Cardiac fibroblast (primary cell): Measurements from ENCODE around the gene ASB2.

Source experiments
- DNase-seq, 2 donors: peaks; one replicate each; pipeline versions ENCODE4 v3.0.0 to v3.0.0-alpha.2; 2010; ENCODE audit warnings: low read depth in 2 of 2
- H3K4me3 ChIP-seq, 2 donors: replicated peaks in 1 of 2; 1 replicate in 1 of 2; 2 replicates in 1 of 2; pipeline ENCODE4 v1.5.1; 2011; ENCODE audit warnings: low read depth in 2 of 2, low read length in 2 of 2, mild to moderate bottlenecking in 2 of 2, moderate library complexity in 1 of 2
- TF ChIP-seq, protein P1 (sequence below): IDR thresholded peaks from one replicate; pipeline ENCODE4 v1.5.1; 2011; ENCODE audit warnings: low read depth, mild to moderate bottlenecking, low read length, inconsistent platforms

The ASB2 gene

DNA sequence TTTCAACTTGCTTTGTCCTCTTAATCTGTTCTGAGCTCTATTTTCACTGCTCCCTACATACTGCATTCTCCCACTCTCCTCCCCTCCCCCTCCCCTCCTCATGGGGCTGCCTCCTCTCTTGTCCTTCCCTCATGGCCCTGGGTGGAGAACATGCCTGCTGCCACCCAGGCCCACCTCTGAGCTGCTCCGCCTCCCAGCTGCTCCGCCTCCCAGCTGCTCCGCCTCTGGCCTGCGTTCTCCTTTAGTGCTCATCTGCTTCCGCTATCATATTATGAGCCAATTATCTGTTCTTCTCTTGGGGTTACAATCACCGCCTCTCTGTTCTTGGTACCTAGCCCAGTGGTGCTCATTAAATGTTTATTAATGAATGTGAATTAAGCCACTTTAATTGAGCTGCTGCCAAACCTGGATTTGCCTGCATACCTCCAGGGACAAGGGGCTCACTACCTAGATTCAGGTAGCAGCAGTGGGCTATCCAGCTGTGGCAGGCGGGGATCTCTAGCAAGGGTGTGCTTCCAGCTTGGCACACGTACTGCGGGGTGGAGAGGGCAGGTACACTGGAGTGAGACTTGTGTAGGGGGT, 81.3 kb downstream of the ASB2 start:
- H3K4me3 ChIP-seq: no peak overlapping the region
- DNase-seq: no peak
- TF ChIP-seq, protein P1, sequence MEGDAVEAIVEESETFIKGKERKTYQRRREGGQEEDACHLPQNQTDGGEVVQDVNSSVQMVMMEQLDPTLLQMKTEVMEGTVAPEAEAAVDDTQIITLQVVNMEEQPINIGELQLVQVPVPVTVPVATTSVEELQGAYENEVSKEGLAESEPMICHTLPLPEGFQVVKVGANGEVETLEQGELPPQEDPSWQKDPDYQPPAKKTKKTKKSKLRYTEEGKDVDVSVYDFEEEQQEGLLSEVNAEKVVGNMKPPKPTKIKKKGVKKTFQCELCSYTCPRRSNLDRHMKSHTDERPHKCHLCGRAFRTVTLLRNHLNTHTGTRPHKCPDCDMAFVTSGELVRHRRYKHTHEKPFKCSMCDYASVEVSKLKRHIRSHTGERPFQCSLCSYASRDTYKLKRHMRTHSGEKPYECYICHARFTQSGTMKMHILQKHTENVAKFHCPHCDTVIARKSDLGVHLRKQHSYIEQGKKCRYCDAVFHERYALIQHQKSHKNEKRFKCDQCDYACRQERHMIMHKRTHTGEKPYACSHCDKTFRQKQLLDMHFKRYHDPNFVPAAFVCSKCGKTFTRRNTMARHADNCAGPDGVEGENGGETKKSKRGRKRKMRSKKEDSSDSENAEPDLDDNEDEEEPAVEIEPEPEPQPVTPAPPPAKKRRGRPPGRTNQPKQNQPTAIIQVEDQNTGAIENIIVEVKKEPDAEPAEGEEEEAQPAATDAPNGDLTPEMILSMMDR: no peak

DNA sequence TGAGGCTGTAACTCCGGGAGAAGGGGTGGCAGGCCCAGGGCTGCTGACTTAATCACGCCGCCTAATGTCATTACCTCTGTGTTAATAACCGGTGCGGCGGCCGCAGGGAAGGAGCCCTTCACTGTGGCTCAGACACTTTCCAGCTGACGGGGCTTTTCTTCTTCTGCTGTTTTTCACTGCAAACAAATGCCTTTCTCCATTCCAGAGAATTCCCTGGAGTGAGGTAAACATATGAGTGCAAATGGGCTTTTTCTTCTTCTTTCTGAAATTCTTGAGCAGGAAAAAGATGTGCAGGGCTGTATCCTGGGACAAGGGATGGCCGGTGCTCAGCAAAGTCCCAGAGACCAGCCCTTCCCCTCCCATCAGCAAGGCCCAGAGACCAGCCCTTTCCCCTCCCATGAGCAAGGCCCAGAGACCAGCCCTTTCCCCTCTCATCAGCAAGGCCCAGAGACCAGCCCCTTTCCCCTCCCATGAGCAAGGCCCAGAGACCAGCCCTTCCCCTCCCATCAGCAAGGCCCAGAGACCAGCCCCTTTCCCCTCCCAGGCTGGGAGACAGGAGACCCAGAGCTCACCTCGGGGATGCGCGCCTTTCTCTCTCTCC, 82.6 kb downstream of the ASB2 start:
- no peak for DNase-seq
- no peak overlapping the region for H3K4me3 ChIP-seq
- TF ChIP-seq, protein P1: no peak

DNA sequence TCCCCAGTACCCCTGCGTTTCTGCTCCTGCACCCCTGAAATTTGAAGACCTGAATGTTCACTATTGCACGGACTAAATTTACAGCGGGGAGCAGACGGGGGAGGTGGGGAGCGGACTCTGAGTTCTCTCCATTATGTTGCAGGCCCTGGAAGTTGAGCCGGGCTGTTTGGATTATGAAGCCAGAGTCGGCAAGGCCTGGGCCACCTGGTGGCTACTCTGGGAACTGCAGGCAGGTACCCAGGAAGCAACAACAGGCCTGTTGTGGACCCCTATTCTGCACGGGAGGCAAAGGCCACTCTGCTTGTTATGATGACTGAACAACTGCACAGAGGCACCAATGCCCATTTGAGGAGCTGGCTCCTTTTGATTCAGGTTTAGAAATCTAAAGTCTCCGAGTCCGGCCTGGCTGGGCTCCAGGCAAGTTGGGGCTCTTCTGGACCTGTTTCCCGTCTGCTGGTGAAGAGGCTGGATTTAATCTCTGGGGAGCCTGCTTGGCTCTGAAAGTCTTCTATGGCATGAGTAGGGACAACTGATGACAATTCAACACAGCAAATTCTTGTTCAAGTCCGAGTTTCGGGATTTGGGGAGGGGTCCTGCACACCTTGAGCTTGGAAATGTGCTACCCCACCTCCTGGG, 83.3 kb downstream of the ASB2 start:
- no peak overlapping the region for H3K4me3 ChIP-seq
- TF ChIP-seq, protein P1: peak; percentile 100
- peak; percentile 59 to 69 for DNase-seq

DNA sequence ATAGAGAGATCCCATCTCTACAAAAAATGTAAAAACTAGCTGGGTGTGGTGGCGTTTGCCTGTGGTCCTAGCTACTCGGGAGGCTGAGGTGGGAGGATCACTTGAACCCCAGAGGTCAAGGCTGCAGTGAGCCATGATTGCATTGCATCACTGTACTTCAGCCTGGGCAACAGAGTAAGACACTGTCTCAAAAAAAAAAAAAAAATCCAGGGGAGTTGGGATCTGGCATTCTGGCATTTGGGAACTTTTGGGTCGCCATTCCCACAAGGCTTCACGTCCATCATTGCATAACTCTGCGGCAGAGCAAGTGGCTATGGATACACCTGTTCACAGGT, 83.9 kb downstream of the ASB2 start:
- TF ChIP-seq, protein P1: no peak

DNA sequence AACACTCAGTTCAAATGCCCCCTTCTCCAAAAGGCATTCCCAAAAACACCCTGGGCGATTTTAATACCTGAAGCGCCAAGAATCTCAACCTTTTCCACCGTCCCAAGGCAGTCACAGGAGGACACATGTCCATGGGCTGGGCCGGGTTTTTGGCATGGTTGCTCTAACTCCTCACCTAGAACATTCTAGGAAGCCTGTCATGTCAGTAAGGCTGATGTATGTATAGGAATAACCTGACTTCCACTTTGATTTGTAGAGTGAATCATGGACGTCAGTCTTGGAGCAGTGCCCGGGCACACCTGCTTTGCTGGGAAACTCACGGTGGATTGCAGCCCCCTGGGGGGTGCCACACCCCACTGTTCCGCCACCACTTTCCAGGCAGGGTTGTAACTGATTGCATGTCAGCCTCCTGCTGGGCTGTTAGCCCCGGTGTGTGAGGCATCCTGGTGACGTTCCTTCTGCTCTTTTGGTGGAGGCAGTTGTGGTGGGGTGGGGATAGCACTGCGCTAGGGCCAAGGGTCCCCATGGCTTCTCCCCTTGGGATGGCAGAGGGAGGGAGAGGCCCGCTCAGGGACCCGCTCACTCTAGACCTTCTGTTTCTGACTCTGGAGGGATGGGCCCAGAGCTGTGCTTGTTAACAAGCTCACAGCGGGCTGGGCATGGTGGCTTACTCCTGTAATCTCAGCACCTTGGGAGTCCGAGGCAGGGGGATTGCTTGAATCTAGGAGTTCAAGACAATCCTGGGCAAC, 84.4 kb downstream of the ASB2 start:
- DNase-seq: no peak
- no peak overlapping the region for H3K4me3 ChIP-seq
- TF ChIP-seq, protein P1: no peak

More for the DNA sequence above, 83.9 kb downstream of the ASB2 start:
- no peak for DNase-seq
- no peak overlapping the region for H3K4me3 ChIP-seq

DNA sequence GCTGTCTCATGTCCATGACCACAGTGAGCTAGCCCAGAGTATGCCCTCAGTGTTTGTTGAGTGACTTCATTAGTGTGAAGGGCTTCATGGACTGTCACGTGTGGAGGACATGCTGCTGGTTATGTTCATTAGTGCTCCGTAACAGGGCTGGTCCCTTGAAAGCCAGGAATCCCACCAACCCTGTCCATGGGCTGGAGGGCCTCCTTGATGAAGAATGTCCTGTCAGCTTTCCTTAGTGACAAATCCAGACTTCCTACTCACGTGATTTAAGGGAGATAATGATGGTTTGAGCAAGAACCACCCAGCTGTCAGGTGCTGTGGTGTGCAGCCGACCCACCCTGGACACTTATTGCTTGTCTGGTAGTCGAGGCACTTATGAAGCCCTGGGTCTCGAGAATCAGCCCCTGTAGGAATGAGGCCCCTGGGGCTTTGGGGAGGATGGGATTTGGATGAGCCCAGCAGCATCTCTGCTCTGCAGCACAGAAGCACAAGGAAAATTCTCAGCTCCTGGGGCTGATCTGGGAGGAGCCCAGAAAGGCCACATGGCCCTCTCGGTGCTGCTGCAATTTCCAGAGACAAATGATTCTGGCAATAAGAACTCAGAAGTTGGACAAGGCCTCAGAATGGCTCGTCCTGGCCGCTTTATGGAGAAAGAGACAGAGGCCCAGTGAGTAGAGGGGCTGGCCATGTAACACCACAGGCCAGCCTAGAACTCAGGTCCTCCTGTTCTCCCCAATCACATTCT, 86.5 kb downstream of the ASB2 start:
- no peak overlapping the region for H3K4me3 ChIP-seq
- no peak for DNase-seq
- TF ChIP-seq, protein P1: no peak
